ENCODE measurements around the gene SEH1L.

GRCh38 chr18:12929477-12930083, 18.2 kb upstream of the SEH1L start:
- TF ChIP-seq CTCF (IDR thresholded peaks at IDR 0.05; ENCODE audit: low read depth, low read length) (no peak), EZH2phosphoT487 (IDR thresholded peaks at IDR 0.05; ENCODE audit: low read depth) (no peak)

Measured in OCI-LY3 (cell line).